HepG2 (cell line): ENCODE measurements around the gene COMT. TPM values are rescaled to one million over a fixed set of nuclear protein-coding genes. Genes with fewer than 3 reads are reported as not detected.

ENCODE experiments used
- HNRNPH1 ChIP-seq: fragments of 200-400 bp; formaldehyde crosslinking; optimal IDR thresholded peaks from 2 replicates; pipeline ENCODE3; 2017; ENCODE audit warnings: mild to moderate bottlenecking, low read depth, low read length
- SMYD3 ChIP-seq: sonication (generic); formaldehyde crosslinking; IDR thresholded peaks from 2 replicates; pipeline ENCODE4 v1.8.1; 2023; ENCODE audit warnings: mild to moderate bottlenecking, missing genetic modification reagents
- THAP9 ChIP-seq: sonication (generic); formaldehyde crosslinking; IDR thresholded peaks from 2 replicates; pipeline ENCODE4; 2020; ENCODE audit warnings: missing genetic modification reagents, mild to moderate bottlenecking, borderline replicate concordance
- ZBTB1 ChIP-seq: sonication (generic); formaldehyde crosslinking; IDR thresholded peaks from 2 replicates; pipeline ENCODE4 v1.4.0; 2020; ENCODE audit warnings: missing genetic modification reagents, borderline replicate concordance
- ZMYM3 ChIP-seq: sonication (generic); formaldehyde crosslinking; IDR thresholded peaks from 2 replicates; pipeline ENCODE4 v1.5.1; 2020; ENCODE audit warnings: mild to moderate bottlenecking, missing genetic modification reagents
- ZNF18 ChIP-seq: sonication (generic); formaldehyde crosslinking; IDR thresholded peaks from 2 replicates; pipeline ENCODE4 v1.8.0; 2022; ENCODE audit warnings: mild to moderate bottlenecking, missing genetic modification reagents; ENCODE audit not compliant: insufficient replicate concordance
- ZNF207 ChIP-seq: fragments of 450-650 bp; IDR thresholded peaks from 2 replicates; pipeline ENCODE4 v1.6.1; 2016; ENCODE audit warnings: antibody characterized with exemption, borderline replicate concordance
- ZNF276 ChIP-seq: sonication (generic); formaldehyde crosslinking; IDR thresholded peaks from 2 replicates; pipeline ENCODE4 v1.4.0; 2020; ENCODE audit warnings: mild to moderate bottlenecking, low read depth, missing genetic modification reagents
- ZNF710 ChIP-seq: sonication (generic); formaldehyde crosslinking; IDR thresholded peaks from 2 replicates; pipeline ENCODE4 v1.5.0; 2020; ENCODE audit warnings: mild to moderate bottlenecking, missing genetic modification reagents, borderline replicate concordance
- polyA plus RNA-seq, 8 experiments: library from polyadenylated mRNA; depleted of rRNA in 3 of 8; stranded (reverse) in 7 of 8; unstranded in 1 of 8; fragments of >200 nt; fragmentation: Illumina TruSeq in 4 of 8; extraction: Trizol in 4 of 8; gene quantifications; 2 replicates each; pipeline versions ENCODE4 v1.2.1 to v1.2.3, GENCODE V29; 2011 to 2016; ENCODE audit warnings: low read depth in 4 of 8, missing spikeins in 1 of 8, mixed read lengths in 1 of 8; ENCODE audit not compliant: insufficient read depth in 1 of 8
- total RNA-seq, 5 experiments: library from RNA; depleted of rRNA; stranded (reverse); fragments of >200 nt; fragmentation: Illumina TruSeq; extraction: Trizol; gene quantifications; 2 replicates each; pipeline ENCODE4 v1.2.3, GENCODE V29; 2016; ENCODE audit warnings: low read depth in 1 of 5

The COMT gene
- total and polyA plus RNA-seq, 2 of the 13 experiments (the other 11 are each of a cell fraction or from before 2014, with no cell fraction given), result 156 to 162 TPM

GRCh38 chr22:19915287-19915954, 26.2 kb upstream of the COMT start (continued):
- TF ChIP-seq ZNF710 (CRISPR knock-in tag) (no peak), ZNF207 (no peak), ZBTB1 (no peak), ZMYM3 (CRISPR knock-in tag) (no peak), ZNF18 (CRISPR knock-in tag) (no peak), THAP9 (CRISPR knock-in tag) (no peak), ZNF276 (no peak), SMYD3 (CRISPR knock-in tag) (no peak), HNRNPH1 (no peak)
- TF ChIP-seq, all 625 proteins: peak for 0
